ENCODE data around the gene ESR1.
"Not testable (repeated sequence)": the region's sequence is repeated elsewhere in the genome, so short reads cannot be mapped to it uniquely, and the experiment has no call there.

Gene ESR1

GRCh38 chr6:151998784-151999183 is 191.3 kb downstream of the ESR1 start:
- DNase-seq, result no peak

- no peak for DNase-seq
Measured at GRCh38 chr6:151999194-151999593, 191.7 kb downstream of the ESR1 start.

GRCh38 chr6:152001408-152001807 is 193.9 kb downstream of the ESR1 start:
- no peak for DNase-seq

- DNase-seq, result no peak
Measured at GRCh38 chr6:152002306-152002705, 194.8 kb downstream of the ESR1 start.

DNA sequence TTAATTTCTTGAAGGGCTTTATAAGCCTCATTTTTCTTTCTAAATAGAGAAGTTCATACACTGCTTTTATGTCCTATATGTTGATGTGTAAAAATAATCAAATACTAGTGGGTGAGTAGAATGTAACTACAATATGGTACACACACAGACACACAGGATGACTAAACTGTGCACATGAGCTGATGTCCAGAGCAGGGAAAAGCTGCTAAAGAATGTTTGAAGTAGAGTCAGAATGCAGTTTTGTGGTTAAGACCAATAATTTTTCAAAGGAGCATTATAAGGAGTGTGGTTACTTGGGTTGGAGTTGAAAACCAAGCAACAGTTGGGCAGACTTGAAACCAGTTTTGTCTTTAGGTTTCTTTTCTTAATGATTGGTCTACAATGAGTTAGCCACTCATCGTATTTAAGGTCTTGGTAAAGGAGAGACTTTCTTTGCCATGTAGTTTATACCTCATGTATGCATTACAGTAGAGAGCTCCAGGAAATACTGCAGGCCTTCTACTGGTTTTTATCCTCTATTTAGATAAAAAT is 196.6 kb downstream of the ESR1 start:
- DNase-seq, result no peak

GRCh38 chr6:152004896-152005295 is 197.4 kb downstream of the ESR1 start:
- DNase-seq, result no peak

DNA sequence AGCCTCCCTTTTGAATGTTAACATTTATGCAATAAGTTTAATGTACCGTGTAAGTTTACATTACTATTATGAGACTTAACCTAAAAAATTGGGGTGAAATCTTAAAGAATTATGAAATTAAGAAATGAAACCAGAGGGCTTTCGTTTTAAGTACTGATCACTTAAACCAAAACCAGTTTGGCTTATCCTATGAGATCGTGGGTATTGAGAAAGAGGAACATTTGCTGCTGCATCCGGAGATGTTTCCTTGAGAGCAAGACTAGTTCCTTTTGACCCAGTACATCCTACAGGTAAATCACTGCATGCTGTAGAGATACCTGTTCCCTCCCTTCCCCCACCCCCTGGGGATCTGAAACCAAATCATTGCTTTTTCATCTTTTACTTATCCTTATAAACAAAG is 201.3 kb downstream of the ESR1 start:
- DNase-seq, result no peak

- DNase-seq, result no peak
Measured at GRCh38 chr6:152012227-152012626, 204.7 kb downstream of the ESR1 start.

DNA sequence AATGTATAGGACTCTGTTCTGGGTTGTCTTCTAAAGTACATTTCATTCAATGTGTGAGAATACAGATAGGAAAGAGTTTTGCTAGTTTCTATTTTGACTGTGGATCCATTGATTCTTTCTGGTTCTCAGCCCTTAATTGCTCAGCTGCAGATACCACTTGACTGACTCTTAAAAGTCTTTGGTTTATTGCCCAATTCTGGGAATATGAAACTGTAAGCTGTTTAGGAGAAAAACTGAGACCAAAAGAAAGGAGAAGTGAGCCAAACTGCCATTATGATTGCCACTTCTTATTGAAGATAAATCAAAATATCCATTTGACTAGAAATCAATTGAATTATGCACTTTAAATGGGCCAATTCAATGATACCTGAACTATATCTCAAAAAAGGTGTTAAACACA is 211.4 kb downstream of the ESR1 start:
- no peak for DNase-seq

DNA sequence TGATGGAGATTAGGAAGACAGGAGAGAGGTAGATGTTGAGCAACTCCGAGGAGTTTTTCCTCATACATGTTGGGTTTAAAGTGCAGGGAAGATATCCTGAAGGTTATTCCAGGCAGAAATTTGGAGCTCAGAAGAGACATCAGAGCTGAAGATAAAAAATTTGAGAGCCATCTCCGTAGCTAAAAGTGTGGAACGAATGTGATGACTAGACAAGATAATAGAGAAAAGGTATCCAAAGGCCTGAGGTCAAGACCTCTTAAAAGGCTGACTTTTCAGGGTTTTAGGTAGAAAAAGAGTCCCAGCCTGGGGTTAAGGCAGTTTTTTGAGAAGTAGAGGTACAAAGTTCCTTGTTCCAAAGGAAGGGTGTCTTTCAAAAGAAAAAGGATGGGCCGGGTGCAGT is 214.8 kb downstream of the ESR1 start:
- DNase-seq, result no peak

DNA sequence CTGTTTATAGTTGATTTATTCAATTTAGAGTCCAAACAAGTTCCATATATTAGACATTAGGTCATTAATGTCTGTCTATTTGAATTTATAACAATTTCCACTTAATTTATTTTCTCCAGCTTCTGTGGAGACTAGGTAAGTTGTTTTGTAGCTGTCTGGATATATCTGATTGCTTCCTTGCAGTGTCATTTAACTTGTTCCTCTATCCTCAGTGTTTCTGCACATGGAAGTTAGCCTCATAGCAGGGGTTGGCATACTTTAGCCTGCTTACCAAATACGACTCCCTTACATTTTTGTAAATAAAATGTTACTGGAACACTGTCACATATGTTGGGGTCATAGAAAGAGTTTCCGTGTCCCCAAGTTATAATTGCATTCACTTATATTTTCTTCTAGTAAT is 216.1 kb downstream of the ESR1 start:
- no peak for DNase-seq

GRCh38 chr6:152026291-152026690 is 218.8 kb downstream of the ESR1 start:
- no peak for DNase-seq

DNA sequence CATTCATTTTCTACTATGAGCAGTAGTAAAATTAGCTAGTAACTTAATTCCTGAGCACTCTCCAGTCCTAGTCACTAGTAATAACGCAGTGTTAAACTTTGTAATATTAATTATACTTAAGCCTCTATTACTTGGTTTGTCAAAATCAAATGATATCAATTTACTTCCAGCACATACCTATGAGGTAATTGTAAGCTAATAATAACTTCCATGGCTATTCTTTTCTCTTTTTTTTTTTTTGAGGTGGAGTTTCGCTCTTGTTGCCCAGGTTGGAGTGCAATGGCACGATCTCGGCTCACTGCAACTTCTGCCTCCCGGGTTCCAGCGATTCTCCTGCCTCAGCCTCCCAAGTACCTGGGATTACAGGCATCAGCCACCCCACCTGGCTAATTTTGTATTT is 219.3 kb downstream of the ESR1 start:
- DNase-seq, result not testable (repeated sequence)

DNA sequence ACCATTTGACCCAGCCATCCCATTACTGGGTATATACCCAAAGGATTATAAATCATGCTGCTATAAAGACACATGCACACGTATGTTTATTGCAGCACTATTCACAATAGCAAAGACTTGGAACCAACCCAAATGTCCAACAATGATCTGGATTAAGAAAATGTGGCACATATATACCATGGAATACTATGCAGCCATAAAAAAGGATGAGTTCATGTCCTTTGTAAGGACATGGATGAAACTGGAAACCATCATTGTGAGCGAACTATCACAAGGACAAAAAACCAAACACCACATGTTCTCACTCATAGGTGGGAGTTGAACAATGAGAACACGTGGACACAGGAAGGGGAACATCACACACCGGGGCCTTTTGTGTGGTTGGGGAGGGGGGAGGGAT is 226.3 kb downstream of the ESR1 start:
- not testable (repeated sequence) for DNase-seq

DNA sequence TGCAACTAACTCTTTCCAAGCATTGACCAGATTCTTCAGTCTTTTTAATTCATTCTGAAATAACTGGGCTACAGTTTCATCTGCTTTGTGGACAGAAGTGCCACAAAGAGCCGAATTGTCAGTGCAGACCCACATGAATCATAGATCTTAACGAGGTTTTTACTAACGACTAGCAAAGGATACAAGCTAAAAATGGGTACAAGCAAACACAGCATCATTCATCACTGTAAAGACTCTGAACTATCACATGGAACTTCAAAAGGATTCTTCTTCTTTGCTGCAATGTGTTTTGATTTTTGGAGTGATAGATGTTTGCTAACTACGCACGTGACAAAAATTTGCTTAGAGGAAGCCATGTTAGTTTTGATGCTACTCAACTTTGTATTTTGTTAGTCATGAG is 227.1 kb downstream of the ESR1 start:
- no peak for DNase-seq

DNA sequence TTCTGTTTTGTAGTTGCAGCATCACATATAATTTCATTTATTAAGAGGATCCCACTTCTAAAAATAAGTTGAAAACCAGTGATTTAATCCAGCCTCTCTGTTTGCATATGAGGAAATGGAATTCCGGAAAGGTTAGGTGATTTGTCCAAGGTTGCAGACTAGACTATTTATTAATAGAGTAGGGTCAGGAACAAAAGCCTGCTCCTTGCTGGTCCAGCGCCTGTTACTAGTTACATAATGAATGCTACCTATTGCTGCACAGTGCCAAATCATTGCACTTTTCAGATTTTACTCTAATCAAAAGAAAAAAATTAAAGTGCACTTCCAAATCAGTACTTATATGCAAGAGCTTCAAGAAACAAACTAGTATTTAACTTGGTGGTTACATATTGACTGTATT is 238.6 kb downstream of the ESR1 start:
- no peak for DNase-seq

GRCh38 chr6:152048921-152049320 is 241.4 kb downstream of the ESR1 start:
- DNase-seq, result no peak

DNA sequence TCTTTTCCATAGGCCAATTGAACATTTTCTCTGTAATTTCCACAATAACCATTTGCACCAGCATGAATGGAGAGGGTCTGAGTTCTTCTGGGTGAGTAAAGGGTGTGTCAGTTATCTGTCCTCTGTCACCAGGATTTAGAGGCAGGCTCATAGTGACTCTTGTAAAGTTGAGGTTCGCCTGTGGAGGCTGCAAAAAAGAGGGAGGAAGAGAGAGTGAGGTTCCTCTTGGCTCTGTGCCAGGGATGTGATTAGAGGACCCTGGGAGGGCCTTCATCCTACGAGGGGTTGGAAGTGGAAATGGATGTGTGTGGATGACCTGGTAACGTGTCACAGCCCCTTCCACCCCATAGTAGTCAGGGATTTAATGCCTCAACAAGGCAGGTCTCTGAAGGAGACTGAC is 242.0 kb downstream of the ESR1 start:
- DNase-seq, result no peak

DNA sequence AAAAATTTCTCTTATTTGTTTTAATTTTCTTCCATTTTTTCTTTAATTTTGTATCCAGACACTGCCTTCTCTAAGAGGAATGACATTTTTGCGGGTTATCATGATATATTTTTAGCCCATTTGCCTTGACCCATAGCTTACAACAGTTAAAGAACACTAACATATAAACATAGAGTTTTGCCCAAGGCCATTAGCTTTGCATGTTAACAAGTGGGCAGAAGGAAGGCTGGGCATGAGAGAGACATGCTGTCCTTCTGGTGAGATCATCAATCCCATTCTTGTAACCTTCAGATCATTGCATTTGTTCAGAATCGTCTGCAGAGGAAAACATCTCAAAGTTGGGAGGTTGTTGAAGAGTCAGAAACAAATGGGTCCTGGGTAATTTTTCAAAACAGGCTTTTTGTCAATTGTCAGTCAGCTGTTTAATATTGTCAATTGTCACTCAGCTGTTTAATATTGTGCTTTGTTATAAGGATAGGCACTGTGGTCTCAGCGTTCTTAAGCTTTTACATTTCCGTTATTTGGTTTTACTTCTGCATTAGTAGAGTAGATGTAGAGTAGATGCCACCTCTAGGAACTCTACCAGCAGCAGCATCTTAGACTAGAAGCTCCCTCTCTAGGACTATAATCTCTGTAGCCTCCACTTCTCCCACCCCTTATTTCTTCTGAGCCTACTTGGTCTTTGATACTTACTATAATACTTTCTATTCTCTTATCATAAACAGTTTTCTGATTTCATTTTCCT is 243.1 kb downstream of the ESR1 start:
- no peak for DNase-seq

DNA sequence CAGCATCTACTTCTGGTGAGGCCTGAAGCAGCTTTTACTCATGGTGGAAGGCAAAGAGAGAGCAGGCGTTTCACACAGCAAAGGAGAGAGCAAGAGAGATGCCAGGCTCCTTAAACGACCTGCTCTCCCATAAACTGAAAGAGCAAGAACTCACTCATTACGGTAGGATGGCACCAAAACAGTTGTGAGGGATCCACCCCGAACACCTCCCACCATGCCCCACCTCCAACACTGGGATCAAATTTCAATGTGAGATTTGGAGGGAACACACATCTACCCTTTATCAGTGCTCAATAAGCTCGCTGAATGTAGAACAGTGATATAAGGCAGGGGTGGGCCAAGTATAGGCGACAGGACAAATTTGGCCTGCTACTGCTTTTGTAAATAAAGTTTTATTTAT is 244.6 kb downstream of the ESR1 start:
- no peak for DNase-seq

DNA sequence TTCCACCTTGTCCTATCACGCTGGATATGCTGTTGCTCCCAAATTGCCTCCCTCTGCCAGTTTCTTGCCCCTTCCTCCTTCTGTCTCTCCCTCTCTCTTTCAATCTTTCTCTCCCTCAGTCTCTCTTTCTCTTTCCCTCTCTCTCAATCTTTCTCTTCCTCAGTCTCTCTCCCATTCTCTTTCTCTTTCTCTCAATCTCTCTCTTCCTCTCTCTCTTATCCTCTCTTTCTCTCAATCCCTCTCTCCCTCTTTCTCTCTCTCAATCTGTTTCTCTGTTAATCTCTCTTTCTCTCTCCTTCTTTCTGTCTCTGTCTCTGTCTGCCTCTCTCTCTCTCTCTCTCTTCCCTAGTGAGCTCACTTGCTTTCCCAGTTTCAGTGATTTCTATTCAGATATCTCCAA is 245.8 kb downstream of the ESR1 start:
- DNase-seq, result no peak

GRCh38 chr6:152054441-152054840 is 247.0 kb downstream of the ESR1 start:
- no peak for DNase-seq

- no peak for DNase-seq
Measured at GRCh38 chr6:152055517-152055916, 248.0 kb downstream of the ESR1 start.

DNA sequence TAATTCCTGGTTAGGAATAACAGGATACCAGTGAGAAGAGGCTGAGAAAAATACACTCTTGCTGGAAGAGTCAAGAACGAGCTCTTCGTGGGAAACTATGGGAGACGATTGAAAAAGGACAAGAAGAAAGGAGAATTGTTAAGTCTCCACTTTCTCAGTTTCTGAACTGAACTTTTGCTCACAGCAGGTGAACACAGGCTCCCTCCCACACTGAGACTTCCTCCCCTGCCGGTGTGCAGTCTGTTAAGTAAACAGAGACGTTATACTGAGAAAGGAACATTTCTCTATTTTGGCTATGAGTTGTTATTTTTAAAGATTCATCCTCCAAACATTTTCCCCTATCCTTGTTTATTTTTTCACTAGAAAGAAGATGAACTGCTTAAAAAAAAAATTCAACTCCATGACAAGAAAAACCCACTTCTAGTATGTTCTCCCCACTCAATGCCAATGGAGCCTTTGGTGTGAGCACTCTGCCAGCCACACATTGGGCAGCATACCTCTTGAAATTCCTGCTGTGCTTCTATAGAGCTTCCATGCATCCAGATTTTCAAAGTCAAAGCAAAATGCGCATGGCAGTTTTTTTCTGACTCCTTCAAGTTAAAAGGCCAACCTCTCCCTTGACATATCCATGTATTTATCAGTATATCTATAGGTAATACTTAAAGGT is 250.5 kb downstream of the ESR1 start:
- DNase-seq, result no peak

- DNase-seq, result no peak
Measured at GRCh38 chr6:152059909-152060308, 252.4 kb downstream of the ESR1 start.
